ENCODE data around the gene PTGES2. TPM values are rescaled to one million over a fixed set of nuclear protein-coding genes. Genes with fewer than 3 reads are reported as not detected.
A peak's percentile ranks its signal among the peaks of the same experiment; 100 is the strongest.
"Not testable (repeated sequence)": the region's sequence is repeated elsewhere in the genome, so short reads cannot be mapped to it uniquely, and the experiment has no call there.

PTGES2 gene
- polyA plus RNA-seq, 3 donors, result 52.4 to 57.9 (median 55.7) TPM

GRCh38 chr9:128120741-128121465 lies 6.6 kb downstream of the PTGES2 start:
- DNase-seq, result no peak

DNA sequence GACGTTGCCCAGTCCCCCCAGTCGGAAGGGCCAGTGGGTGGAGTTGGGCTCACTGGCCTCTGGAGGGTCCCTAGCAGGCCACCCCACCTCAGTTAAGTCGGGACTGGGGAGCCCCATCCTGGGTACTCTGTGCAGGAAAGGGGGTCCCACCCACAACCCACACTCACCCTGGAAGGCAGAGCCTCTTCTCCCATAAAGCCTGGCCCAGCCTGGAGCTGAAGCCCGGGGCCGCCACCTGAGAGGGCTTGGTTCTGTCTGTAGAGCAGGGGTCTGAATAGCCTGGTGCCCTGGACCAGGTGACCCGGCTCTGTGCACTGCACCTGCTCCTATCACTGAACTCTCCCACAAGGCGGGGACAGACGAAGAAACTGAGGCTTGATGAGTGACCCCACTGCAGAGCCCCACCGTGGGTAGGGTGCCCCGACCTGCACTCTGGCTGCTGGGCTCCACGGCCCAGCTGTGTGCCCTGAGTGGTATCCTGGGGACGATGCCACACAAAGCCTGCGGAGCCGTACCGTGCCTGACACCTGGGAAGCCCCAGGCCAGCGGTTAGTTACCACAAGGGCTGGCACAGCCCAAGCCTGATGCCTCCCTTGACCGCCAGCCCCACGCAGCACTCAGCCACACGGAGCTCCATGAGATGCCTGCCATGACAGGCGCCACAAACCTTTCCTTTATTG lies 7.3 kb downstream of the PTGES2 start:
- no peak for DNase-seq

DNA sequence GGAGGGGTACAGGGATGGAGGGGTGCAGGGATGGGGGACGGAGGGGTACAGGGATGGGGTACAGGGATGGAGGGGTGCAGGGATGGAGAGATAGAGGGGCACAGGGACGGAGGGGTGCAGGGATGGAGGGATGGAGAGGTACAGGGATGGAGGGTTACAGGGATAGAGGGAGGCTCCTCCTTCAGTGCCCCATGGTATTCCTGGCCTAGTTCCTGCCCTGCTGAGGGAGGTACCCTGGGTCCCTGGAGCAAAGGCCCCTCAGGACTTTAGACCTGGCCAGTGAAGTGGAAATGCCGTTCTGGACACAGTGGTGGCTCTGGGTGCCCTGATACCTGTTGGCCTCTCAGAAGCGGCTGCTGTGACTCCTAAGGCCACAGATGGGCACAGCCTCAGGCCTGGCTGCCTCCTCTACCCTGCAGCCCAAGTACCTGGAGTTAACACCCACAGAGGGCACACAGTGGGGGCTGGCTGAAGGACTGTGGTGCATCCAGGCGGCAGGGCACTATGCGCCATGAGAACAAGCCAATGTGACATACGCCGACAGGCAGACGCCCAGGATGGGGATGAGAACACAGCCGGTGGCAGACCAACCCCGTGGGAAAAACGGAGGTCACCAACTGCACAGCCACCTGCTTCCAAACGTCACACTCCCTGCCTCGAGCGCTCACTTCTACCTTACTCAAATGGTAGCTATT lies 8.4 kb downstream of the PTGES2 start:
- no peak for DNase-seq

- no peak for DNase-seq
These were observed 9.1 kb downstream of the PTGES2 start for GRCh38 chr9:128118472-128118857.

DNA sequence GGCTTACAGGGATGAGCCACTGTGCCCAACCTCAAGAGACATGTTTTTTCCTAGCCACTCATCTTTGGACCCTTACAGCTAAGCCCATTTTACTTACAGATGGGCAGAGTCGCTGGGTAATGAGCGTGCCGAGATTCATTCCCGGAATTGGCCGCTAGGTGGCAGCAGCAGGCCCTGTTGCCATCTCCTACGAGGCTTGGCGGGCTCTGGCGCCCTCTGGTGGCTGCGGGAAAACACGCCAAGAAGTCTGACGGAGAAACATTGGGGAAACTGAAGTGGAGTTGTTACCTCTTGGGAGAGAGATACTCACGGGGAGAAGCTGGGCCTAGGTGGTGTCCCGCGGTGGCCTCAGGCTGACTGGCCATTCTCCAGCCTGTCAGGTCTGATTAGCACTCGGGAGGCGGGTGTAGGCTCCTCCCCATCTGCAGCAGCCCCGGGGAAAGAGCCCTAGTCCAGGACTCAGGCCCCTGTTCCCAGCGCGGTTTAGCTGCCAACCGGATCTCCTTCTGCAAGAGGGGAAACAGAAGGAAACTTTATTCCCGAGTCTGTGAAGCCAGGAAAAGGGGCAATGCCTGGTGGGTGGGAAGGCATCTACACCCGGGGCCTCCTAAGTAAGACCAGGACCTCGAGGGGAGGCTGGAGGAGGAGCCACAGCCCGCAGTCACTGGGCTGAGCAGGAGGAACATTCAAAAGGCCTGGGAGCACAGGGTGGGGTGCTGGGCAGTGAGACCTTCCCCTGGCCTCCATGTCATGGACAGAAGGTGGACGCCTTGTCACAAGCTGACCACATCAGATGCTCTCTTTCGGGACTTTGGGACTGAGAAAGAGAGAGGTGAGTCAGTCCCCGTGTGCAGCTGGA lies 9.7 kb downstream of the PTGES2 start:
- DNase-seq, result peak; percentile 89

DNA sequence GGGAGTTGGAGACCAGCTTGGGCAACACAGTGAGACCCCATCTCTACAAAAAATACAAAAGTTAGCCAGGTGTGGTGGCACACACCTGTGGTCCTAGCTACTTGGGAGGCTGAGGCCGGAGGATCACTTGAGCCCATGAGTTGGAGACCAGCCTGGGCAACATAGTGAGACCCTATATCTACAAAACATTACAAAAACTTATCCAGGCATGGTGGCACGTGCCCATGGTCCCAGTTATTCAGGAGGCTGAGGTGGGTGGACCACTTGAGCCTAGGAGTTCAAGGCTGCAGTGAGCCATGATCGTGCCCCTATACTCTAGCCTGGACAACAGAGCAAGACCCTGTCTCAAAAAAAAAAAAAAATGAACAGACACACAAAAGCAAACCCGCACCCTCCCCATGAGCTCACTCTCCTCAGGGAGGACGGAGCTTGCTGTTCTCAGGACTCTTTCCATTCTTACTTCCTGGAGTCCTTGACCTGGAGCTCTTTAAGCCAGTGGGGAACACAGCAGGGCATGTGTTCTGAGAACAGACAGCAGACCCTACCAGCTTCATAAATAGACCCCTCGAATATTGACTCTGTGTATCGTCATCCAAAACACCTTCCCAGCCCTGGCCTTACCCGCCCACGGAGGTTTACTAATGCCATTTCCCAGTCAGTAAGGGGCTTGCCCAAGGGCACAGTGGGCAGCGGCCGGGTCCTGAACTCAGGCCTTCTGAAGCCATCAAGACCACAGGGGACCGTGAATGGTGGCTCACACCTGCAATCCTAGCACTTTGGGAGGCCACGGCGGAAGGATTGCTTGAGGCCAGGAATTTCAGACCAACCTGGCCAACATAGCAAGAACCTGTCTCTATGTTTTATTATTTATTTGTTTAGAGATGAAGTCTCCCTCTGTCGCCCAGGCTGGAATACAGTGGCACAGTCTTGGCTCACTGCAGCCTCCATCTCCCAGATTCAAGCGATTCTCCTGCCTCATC lies 11.1 kb downstream of the PTGES2 start:
- DNase-seq, result no peak

DNA sequence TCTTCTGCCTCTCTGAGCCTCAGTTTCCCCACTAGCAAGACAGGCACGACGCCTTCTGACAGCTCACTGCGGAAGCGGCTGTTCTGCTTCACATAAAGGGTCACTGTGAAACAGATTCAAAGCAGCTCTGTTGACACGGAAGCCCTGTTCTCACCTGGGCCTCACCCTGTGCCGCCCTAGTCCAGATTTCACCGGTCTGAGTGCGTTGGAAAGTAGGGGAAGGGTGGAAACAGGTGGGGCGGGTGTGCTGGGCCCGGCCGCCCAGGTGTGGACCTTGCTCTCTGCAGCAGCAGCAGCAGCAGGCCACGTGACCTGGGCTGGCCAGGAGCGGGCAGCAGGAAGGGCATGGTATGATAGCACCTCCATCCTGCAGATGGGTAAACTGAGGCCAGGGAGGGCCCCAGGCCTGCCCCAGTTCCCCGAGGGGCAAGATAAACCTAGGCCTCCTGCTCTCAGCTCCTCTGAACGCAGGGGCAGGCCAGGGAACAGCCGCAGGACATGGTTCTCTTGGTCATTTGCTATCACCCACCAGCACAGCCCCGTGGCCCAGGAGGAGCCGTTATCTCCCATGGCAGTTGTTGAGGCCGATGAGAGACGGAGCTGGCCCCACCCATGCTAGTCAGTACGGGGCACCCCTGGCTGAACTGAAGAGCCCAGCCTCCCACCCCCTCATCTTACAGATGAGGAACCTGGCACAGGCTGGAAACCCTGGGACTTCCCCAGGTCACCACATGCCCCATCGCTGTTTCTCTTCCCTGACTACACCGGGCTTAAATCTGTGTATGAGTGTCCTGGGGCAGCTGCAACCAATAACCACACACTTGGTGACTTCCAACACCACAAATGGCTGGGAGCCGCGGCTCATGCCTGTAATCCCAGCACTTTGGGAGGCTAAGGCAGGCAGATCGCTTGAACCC lies 12.1 kb downstream of the PTGES2 start:
- no peak for DNase-seq

GRCh38 chr9:128114326-128115186 lies 13.0 kb downstream of the PTGES2 start:
- no peak for DNase-seq

DNA sequence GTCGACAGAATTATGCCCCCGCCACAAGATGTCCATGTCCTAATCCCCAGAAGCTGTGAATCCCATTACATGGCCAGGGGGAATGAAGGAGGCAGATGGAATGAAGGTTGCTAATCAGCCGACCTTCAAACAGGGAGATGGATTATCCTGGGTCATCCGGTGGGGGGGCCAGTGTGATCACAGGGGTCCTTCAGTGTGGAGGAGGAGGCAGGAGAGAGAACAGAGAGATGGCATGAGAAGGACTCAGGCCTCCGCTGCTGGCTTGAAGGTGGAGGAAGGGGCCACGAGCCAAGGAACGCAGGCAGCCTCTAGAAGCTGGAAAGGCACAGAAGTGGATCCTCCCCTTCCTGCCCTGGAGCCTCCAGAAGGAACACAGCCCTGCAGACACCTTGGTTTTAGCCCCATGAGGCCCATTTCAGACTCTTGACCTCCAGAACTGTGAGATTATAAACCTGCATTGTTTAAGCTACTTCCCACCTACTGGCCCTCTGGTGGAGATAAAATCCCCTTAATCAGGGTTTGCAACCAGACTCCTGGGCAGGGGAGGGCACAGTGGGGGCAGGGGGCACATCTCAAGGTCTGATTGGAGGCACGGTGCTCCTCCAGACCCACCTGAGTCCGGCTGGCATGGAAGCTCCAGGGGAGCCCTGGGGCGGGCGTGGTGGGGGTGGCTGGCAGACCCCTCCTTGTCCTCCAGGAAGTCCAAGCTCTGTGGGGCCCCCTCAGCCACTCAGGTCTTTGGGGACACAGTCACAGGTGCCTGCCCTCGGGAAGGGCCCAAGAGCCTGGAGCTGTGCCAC lies 13.8 kb downstream of the PTGES2 start:
- no peak for DNase-seq

DNA sequence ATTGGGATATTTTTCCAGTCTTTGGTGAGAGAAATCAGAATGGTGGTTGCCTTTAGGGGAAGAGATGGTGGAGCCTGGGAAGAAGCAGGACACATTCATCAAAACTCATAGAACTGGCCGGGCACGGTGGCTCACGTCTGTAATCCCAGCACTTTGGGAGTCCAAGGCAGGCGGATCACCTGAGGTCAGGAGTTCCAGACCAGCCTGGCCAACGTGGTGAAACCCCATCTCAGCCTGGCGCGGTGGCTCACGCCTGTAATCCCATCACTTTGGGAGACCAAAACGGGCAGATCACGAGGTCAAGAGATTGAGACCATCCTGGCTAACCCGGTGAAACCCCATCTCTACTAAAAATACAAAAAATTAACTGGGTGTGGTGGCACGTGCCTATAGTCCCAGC lies 15.8 kb downstream of the PTGES2 start:
- not testable (repeated sequence) for DNase-seq

DNA sequence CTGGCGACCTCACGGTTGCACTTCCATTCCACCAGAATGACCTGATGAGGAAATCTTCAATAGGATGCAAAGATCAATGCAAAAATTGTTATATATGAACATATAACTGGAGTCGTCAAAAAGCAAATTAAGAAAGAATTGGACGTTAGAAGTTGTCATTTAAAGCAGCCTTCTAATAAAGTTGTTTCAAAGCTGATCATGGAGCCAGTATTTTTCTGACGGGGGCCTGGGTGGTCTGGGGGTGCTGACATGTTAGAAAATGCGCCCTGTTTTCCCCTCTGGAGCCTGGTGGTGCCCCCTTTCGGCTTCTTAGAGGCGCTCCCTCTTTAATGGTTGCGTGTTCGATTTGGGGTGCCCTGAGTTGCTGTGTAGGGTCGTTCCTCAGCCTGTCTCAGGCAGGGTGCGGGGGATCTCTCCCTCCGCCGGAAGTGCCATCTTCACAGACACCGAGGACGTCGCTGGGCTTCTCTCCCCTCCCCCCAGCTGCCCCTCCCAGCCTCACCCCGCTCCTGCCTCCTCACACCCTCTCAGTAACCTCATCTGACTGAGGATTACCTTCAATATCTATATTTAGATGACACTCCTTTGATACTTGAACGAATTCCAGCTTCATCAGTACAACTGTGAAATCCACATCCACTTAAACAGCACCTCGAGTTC lies 18.3 kb downstream of the PTGES2 start:
- DNase-seq, result no peak

DNA sequence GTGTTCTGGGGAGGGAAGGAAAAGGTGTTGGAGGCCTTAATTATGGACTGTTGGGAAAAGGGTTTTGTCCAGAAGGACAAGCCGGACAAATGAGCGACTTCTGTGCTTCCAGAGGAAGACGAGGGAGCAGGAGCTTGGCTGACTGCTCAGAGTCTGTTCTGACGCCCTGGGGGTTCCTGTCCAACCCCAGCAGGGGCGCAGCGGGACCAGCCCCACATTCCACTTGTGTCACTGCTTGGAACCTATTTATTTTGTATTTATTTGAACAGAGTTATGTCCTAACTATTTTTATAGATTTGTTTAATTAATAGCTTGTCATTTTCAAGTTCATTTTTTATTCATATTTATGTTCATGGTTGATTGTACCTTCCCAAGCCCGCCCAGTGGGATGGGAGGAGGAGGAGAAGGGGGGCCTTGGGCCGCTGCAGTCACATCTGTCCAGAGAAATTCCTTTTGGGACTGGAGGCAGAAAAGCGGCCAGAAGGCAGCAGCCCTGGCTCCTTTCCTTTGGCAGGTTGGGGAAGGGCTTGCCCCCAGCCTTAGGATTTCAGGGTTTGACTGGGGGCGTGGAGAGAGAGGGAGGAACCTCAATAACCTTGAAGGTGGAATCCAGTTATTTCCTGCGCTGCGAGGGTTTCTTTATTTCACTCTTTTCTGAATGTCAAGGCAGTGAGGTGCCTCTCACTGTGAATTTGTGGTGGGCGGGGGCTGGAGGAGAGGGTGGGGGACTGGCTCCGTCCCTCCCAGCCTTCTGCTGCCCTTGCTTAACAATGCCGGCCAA lies 19.1 kb downstream of the PTGES2 start:
- no peak for DNase-seq

- DNase-seq, result no peak
These were observed 19.9 kb downstream of the PTGES2 start for GRCh38 chr9:128107468-128108268.

DNA sequence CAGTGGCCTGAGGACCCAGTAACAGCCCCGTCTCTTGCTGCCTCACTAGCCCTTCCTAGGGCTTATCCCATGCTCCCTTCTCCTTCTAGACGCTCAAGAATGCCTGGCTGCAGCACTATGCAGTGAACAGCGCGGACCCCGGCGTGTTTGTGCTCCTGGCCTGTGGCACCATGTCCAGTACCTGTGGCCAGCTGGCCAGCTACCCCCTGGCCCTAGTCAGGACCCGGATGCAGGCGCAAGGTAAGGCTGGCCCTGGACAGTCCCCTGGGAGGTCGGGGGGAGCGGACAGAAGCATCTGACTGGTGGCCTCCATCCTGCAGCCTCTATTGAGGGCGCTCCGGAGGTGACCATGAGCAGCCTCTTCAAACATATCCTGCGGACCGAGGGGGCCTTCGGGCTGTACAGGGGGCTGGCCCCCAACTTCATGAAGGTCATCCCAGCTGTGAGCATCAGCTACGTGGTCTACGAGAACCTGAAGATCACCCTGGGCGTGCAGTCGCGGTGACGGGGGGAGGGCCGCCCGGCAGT lies 20.5 kb downstream of the PTGES2 start:
- no peak for DNase-seq
